Amygdala (tissue), 56 donors: Measurements from ENCODE around the gene COL26A1.

Experiments used
- DNase-seq, 56 donors: peaks; one replicate each; lab custom pipeline; 2025; lab: John Stamatoyannopoulos, UW

Gene COL26A1

GRCh38 chr7:101527844-101528667 lies 165.4 kb downstream of the COL26A1 start:
- DNase-seq = peak in 43 of 56 donors; percentile 2 to 82 (median 37)

DNA sequence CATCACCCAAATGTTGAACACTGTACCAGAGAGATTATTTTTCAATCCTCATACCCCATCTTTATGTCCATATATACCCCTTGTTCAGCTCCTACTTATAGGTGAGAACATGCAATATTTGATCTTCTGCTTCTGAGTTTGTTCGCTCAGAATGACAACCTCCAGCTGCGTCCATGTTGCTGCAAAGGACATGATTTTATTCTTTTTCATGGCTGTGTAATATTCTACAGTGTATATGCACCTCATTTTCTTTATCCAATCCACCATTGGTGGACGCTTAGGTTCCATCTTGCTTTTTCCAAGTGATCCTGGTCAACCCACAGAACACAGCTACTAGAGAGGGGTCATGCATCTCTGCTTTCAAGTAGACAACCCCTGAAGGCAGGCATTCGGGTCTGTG lies 166.9 kb downstream of the COL26A1 start:
- no peak for DNase-seq

DNA sequence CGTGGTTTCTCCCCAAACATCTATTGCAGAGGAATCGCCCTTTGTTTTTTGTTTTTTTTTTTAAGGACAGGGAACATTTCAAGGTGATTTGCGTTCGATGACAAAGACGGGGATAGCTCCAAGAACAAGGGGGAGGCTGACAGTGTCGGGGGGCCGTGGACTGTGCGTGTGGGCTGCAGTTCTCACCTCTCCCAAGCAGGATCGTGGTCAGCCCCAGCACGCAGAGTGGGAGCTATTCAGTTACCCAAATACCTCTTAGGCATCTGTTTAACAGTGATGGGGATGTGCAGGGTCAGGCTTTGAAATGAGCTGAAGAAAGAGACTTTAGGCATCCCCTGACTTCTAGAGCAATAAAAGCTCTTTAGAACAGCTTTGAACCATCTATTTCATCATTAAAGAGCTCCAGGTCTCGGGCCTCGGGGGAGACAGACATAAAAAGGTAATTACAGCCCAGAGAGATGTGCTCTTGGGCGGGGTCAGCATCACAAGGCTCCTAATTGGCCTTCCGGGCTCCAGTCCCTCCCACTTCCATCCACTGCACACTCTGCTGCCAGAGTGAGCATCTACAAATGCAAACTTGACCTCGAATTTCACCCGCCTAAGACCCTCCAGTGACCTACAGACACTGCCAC lies 169.2 kb downstream of the COL26A1 start:
- no peak for DNase-seq

DNA sequence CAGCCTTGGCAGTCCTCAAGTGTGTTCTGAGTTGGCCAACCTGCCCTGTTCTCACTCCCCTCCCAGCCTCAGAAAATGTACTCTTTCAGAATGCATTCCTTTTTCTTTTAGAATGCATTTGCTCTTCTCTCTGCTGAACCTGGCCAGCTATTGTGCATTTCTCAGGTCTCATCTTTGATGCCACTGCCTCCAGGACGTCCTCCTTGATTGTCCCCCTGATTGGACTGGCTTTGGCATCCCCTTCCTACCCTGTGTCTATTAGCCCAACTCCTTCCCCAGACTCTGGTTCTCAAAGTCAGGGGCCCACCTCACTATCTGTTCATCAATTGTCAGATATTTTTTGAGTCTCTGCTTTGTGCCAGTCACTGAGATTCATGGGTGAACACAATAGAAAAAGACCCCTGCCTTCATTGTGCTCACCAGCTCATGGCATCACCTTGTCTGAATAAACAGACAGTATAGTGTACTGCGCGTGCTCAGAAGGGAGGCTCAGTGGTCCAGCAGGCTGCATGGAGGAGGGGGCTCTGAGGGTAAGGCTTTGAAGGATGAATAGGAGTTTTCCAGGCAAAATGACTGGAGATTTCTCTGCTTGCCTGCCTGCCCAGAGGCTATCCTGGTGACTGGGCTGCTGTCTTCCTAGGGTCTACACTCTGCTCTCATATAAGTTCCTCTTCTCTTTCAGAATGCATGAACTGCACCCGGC lies 169.9 kb downstream of the COL26A1 start:
- no peak for DNase-seq

- no peak for DNase-seq
Observed at GRCh38 chr7:101533103-101533465, 170.4 kb downstream of the COL26A1 start.

DNA sequence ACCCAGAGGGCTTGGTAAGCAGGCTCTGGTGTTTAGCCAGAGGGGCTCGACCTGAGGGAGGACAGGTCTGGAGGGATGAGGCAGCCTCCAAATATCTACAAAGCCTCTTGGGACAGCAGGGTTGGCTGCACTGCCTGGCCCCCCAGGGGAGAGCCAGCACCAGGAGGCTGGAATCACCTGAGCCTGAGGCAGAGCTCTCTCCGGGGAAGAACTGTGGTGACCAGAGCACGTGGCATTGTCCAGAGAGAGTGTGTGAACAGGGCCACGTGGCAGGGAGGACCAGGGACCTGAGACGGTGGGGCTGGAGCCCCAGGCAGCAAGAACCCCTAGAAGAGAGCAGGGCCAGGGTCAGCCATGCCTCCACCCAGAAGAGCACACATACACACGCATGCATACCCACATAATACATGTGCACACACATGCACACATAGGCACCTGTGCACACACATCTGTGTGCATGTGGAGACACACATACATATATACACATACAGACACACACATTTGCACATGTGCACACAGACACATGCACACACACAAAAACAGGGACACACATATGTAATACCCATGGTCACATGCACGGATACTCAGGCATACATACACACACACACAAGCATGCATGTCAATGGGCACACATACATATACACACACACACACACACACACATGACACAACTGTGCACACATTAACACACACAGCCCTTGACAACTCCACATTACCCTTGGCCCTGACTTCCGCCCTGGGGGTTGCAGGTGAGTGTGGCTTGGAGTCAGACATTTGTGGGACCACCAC lies 171.5 kb downstream of the COL26A1 start:
- DNase-seq = no peak

- no peak for DNase-seq
Observed at GRCh38 chr7:101534873-101535272, 172.2 kb downstream of the COL26A1 start.

DNA sequence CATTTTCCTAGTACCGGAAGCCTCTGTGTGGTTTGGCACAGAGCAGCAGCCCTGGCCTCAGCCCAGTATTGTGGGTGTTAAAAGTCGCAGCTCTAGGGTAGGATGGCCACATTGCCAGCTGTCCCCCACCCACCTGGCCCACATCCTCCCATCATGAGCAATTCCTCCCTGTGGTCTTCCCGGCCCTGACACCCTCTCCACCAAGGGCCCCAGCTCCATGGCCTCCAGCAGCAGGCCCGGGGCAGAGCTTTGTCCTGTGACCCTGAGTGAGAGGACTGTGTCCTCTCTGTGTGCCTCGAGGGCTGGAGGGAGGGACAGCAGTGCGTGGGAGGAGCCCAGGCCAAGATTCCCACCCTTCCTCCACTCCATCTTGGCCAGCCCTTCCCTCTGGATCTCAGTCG lies 172.7 kb downstream of the COL26A1 start:
- no peak for DNase-seq

DNA sequence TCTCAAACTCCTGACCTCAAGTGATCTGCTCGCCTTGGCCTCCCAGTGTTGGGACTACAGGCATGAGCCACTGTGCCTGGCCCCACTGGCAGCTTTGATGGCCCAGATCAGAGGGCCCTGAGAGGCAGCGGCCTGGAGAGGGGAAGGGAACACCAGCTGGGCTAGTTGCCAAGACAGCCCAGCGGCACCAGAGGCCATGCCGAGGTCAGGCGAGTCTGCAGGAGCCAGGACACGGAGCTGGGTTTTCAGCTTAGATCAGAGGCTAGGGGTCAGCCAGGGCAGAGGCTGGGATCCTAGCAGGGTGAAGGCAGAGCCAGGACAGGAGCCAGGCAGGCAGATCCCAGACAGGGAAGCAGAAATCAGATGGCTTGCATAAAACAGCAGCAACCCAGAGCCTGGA lies 173.6 kb downstream of the COL26A1 start:
- DNase-seq = no peak

GRCh38 chr7:101536668-101537067 lies 174.0 kb downstream of the COL26A1 start:
- no peak for DNase-seq

GRCh38 chr7:101537205-101537604 lies 174.5 kb downstream of the COL26A1 start:
- peak in 1 of 56 donors; percentile 2 for DNase-seq

GRCh38 chr7:101537935-101538595 lies 175.4 kb downstream of the COL26A1 start:
- DNase-seq = no peak

DNA sequence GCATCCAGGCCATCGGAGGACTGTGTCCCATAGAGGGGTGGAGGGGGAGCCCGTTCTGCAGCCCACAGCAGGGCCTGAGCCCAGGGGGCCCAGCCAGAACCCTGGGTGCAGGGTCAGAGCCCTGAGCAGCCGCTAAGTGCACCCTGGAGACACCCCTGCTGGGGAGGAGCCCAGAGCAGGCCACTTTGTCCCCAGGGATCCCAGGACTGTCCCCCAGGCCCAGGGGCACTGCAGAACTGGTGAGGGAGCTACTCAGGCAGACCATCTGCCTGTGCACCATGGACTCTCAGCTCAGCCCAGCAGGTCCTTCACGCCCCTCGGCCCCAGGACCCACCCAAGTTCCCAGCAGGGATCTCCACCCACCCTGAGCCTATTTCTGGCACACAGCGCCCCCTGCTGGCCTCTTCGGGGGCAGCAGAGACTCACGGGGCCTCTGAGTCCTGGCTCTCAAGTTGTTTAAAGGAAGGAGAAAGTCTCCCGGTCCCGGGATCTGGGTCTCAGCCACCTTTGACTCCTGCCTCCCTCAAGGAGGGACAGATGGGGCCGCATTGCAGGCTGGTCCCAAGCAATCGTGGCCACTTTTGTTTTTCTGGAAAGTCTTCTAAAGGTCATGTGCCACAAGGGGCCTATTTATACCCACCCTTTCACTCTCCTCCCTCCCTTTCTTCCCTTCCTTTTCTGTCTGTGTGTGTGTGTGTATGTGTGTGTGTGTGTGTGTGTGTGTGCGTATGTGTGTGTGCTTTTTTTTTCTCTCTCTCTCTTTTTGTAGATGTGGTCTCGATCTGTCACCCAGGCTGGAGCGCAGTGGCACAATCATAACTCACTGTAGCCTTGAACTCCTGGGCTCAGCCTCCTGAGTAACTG lies 176.2 kb downstream of the COL26A1 start:
- peak in 28 of 56 donors; percentile 2 to 66 (median 19) for DNase-seq

DNA sequence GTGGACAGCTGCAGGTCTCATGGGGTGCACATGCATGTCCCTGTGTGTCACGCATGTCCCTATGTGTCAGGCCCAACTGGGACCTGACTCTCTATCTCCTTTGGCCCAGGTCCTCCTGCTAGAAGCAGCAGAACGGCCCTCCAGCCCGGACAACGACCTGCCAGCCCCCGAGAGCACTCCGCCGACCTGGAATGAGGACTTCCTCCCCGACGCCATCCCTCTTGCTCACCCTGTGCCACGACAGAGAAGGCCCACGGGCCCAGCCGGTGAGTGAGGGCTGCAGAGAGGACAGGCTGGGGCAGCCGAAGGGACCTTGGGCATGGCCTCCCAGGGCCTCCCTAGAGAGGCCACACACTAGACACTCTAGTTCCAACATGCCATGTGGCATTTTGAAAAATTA lies 177.1 kb downstream of the COL26A1 start:
- DNase-seq = no peak

DNA sequence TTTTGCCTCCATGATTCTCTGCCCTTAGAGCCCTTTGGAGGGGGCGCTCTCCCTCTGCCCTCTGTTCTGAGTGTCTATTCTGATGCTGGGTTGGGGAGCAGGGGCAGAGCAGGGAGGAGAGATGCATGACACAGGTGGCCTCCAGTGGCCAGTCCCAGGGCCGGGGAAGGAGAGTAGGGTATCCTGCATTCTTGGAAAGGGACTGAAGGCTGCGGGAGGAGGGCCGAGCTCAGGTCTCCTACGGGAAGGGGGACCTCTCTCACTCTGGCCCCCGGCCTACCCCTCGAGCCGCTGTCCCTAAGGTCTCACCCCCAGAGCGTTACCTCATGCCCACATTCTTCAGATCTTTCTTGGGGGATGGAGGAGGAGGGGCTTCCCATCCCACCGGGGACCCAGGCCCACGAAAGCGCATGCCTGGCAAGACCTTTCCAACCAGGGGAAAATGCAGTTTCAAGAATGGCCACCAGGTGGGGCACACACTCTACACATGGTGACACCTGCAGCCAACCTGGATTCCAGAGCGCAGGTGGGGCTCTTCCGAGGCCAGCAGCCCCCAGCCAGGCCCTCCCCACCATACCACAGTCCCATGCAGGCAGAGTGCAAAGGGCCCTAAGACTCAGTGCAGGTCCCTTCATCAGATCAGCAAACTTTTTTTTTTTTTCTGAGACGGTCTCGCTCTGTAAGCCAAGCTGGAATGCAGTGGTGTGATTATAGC lies 180.0 kb downstream of the COL26A1 start:
- peak in 39 of 56 donors; percentile 4 to 79 (median 24) for DNase-seq

DNA sequence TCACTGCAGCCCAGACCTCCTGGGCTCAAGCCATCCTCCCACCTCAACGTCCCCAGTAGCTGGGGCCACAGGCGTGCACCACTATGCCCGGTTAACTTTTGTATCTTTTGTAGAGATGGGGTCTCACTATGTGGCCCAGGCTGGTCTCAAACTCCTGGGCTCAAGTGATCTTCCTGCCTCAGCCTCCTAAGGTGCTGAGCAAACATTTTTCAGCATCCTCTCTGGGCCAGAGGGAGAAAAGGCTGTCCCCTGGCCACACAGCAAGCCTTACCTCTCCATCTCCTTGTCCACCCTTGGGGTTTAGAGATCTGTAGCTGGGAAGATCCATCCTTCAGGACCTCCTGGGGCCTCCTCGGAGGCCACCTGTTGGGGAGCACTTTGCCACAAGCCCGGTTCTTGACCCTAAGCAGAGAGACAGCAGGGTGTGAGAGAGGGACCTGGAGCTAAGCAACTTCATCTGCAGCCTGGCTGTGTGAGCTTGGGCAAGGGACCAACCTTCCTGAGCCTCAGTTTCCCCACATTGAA lies 180.6 kb downstream of the COL26A1 start:
- DNase-seq = no peak

DNA sequence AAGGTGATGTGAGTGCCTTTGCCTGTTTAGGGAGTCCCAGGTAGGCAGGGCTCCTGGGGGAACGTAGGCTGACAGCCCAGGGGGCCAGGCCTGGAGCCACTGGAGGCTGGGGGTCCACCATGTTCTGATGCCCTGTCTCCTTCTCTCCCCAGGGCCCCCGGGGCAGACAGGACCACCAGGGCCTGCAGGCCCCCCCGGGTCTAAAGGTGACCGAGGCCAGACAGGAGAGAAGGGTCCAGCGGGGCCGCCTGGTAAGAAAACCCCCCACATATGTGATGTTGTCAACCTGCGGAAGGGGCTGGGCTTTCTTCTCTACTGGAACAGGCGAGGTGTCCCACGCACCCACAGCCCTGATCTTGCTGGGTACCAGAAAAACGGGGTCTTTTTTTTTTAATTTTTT lies 181.2 kb downstream of the COL26A1 start:
- DNase-seq = no peak
